OCI-LY7 (cell line): ENCODE results near the gene ASCC1. TPM values are rescaled to one million over a fixed set of nuclear protein-coding genes. Genes with fewer than 3 reads are reported as not detected.

Source experiments
- BruUV-seq: library from RNA; stranded (reverse); fragments of 400-500 nt; replicated peaks from 2 replicates; lab custom pipeline; 2021; lab: Mats Ljungman, UMichigan
- CTCF ChIA-PET: fragments of 300-600 bp; sonication (Branson Sonifier 250); formaldehyde crosslinking; loops from one replicate; lab custom pipeline; 2022; ENCODE audit warnings: antibody characterized with exemption; ENCODE audit not compliant: unreplicated experiment; lab: Charles Lee
- POLR2A ChIA-PET: fragments of 300-600 bp; sonication (Branson Sonifier 250); formaldehyde crosslinking; loops from one replicate; lab custom pipeline; 2022; ENCODE audit warnings: antibody characterized with exemption; lab: Charles Lee
- DNase-seq: peaks from one replicate; pipeline ENCODE4 v3.0.0-alpha.2; 2015; ENCODE audit warnings: low spot score
- H2AFZ ChIP-seq: fragments of 200-600 bp; sonication (generic), shearing (Covaris generic); 2 replicates; pipeline ENCODE4 v1.6.1; 2014; ENCODE audit warnings: mild to moderate bottlenecking, antibody characterized with exemption, low read length, moderate library complexity
- H3K27ac ChIP-seq: fragments of 200-600 bp; sonication (generic); 2 replicates; pipeline ENCODE4 v1.5.1; 2014; ENCODE audit warnings: mixed run types, low read depth, mild to moderate bottlenecking, moderate library complexity, low read length, inconsistent platforms; ENCODE audit not compliant: poor library complexity, severe bottlenecking
- H3K36me3 ChIP-seq: fragments of 200-600 bp; sonication (generic); 2 replicates; pipeline ENCODE4 v1.6.1; 2014; ENCODE audit warnings: mild to moderate bottlenecking, antibody characterized with exemption, low read length, moderate library complexity, mixed read lengths; ENCODE audit not compliant: insufficient read depth
- H3K4me1 ChIP-seq: fragments of 200-600 bp; sonication (generic); 2 replicates; pipeline ENCODE4 v1.5.1; 2014; ENCODE audit warnings: mild to moderate bottlenecking, low read length; ENCODE audit not compliant: insufficient read depth, poor library complexity, severe bottlenecking
- H3K4me2 ChIP-seq: fragments of 200-600 bp; sonication (generic); 2 replicates; pipeline ENCODE4 v1.6.1; 2014; ENCODE audit warnings: mild to moderate bottlenecking, low read length
- H3K4me3 ChIP-seq: fragments of 200-600 bp; sonication (generic); 2 replicates; pipeline ENCODE4 v1.5.1; 2014; ENCODE audit warnings: mild to moderate bottlenecking, low read depth, low read length; ENCODE audit not compliant: poor library complexity, severe bottlenecking
- H3K79me2 ChIP-seq: fragments of 200-600 bp; sonication (generic); 2 replicates; pipeline ENCODE4 v1.6.1; 2016; ENCODE audit warnings: low read depth, mild to moderate bottlenecking, low read length, moderate library complexity, mixed read lengths; ENCODE audit not compliant: insufficient read depth
- H3K9me2 ChIP-seq: fragments of 200-600 bp; sonication (generic); 2 replicates; pipeline ENCODE4 v1.6.1; 2016; ENCODE audit warnings: mild to moderate bottlenecking, low read length, mixed read lengths; ENCODE audit not compliant: insufficient read depth
- H3K9me3 ChIP-seq: fragments of 200-600 bp; sonication (generic); 2 replicates; pipeline ENCODE4 v1.6.1; 2014; ENCODE audit warnings: mild to moderate bottlenecking, mixed run types, low read length, mixed read lengths
- H4K20me1 ChIP-seq: fragments of 200-600 bp; sonication (generic); 2 replicates; pipeline ENCODE4 v1.6.1; 2014; ENCODE audit warnings: mild to moderate bottlenecking, antibody characterized with exemption, low read length, moderate library complexity, mixed read lengths; ENCODE audit not compliant: insufficient read depth
- EZH2phosphoT487 ChIP-seq: fragments of 200-600 bp; sonication (generic); IDR thresholded peaks from 2 replicates; pipeline ENCODE4 v1.6.1; 2018; ENCODE audit warnings: low read depth, borderline replicate concordance, mild to moderate bottlenecking, mixed run types, antibody characterized with exemption, low read length, moderate library complexity, mixed read lengths
- intact Hi-C: fragments of 100-400 bp; cut with micrococcal nuclease; formaldehyde crosslinking; loops from one replicate; pipeline ENCODE4 v1.10.0; 2022; ENCODE audit not compliant: unreplicated experiment
- total RNA-seq, 2 experiments: library from RNA; depleted of rRNA in 1 of 2; stranded (reverse); fragments of >200 nt in 1 of 2; shearing (Covaris generic) in 1 of 2; gene quantifications; 2 replicates each; pipeline ENCODE4 v1.2.3, GENCODE V29; 2014 to 2022
- TF ChIP-seq, protein P1 (sequence below): fragments of 200-600 bp; sonication (generic); conservative IDR thresholded peaks from 2 replicates; pipeline ENCODE4 v1.5.1; 2014; ENCODE audit warnings: mild to moderate bottlenecking, antibody characterized with exemption, low read length, moderate library complexity, mixed read lengths

ASCC1 gene
- total RNA-seq, 2 experiments from 2014 or later, result 27.1 to 59.9 TPM

- no peak for DNase-seq
- TF ChIP-seq EZH2phosphoT487, result no peak
- TF ChIP-seq, protein P1, sequence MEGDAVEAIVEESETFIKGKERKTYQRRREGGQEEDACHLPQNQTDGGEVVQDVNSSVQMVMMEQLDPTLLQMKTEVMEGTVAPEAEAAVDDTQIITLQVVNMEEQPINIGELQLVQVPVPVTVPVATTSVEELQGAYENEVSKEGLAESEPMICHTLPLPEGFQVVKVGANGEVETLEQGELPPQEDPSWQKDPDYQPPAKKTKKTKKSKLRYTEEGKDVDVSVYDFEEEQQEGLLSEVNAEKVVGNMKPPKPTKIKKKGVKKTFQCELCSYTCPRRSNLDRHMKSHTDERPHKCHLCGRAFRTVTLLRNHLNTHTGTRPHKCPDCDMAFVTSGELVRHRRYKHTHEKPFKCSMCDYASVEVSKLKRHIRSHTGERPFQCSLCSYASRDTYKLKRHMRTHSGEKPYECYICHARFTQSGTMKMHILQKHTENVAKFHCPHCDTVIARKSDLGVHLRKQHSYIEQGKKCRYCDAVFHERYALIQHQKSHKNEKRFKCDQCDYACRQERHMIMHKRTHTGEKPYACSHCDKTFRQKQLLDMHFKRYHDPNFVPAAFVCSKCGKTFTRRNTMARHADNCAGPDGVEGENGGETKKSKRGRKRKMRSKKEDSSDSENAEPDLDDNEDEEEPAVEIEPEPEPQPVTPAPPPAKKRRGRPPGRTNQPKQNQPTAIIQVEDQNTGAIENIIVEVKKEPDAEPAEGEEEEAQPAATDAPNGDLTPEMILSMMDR, result no peak
- Histone ChIP-seq H3K4me1 (no peaks in the 10 kb centered on the region), H3K4me2 (no peak overlapping the region), H3K9me2 (no peaks in the 10 kb centered on the region), H3K36me3 (no peaks in the 10 kb centered on the region), H3K4me3 (no peak overlapping the region), H3K9me3 (no peaks in the 10 kb centered on the region), H3K27ac (no peak overlapping the region), H3K79me2 (no peaks in the 10 kb centered on the region), H2AFZ (no peak overlapping the region), H4K20me1 (no peaks in the 10 kb centered on the region)
- ChIA-PET POLR2A (interaction anchor here (0.7 kb wide), 1 partner anchor 13 kb away, joined by 3 read pairs; no protein-coding TSS in a partner anchor), CTCF (no interaction called here)
- intact Hi-C loops, result no loop called here
- BruUV-seq, result no TSS peak
Measured at GRCh38 chr10:72066318-72067284, 149.5 kb downstream of the ASCC1 start.

DNA sequence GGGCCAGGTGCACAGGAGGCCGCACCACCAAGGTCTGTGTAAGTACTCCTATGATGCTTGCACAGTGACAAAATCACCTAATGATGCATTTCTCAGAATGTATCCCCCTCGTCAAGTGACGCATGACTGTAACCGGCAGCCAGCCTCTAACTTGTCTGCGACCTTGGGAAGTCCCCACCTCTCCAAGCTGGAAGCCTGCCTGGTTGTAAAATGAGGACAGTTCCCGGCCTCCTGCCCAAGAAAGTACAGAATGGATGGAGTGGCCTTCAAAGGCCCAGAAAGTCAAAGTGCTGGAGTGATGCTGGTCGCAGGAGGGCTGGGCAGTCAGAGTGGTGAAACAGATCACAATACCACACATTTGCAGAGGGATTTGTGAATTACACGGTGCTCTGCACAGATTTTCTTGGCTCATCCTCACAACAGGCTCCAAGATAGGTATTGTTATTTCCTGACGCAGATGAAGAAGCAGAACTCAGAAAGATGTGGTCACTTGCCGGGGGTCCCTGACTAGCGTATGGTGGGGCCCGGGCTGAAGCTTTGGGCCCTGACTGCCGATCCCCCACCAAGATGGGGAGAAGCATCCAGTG, 150.5 kb downstream of the ASCC1 start:
- no peak overlapping the region for H3K27ac ChIP-seq
- H3K36me3 ChIP-seq, result no peaks in the 10 kb centered on the region
- DNase-seq, result no peak
- intact Hi-C loops, result no loop called here
- H3K9me3 ChIP-seq, result no peaks in the 10 kb centered on the region
- TF ChIP-seq, protein P1, result no peak
- TF ChIP-seq EZH2phosphoT487, result no peak
- no peak overlapping the region for H2AFZ ChIP-seq
- H3K4me3 ChIP-seq, result no peak overlapping the region
- H3K4me1 ChIP-seq, result no peaks in the 10 kb centered on the region
- no peaks in the 10 kb centered on the region for H3K9me2 ChIP-seq
- no peaks in the 10 kb centered on the region for H4K20me1 ChIP-seq
- H3K4me2 ChIP-seq, result no peak overlapping the region
- no peaks in the 10 kb centered on the region for H3K79me2 ChIP-seq
- no TSS peak for BruUV-seq
- ChIA-PET POLR2A (interaction anchor here (0.7 kb wide), 1 partner anchor 15 kb away, joined by 3 read pairs; no protein-coding TSS in a partner anchor), CTCF (no interaction called here)
